Measurements from ENCODE around the gene HTR4. TPM values are rescaled to one million over a fixed set of nuclear protein-coding genes. Genes with fewer than 3 reads are reported as not detected.

Gene HTR4
- total RNA-seq, 4 donors from 2014 or later: 17.6 to 21.3 (median 19.9) TPM

GRCh38 chr5:148584103-148584502 lies 70.2 kb downstream of the HTR4 start:
- no peaks in the 10 kb centered on the region for H3K27me3 ChIP-seq
- H3K4me3 ChIP-seq: no peak overlapping the region
- no peak overlapping the region for H3K27ac ChIP-seq
- no peak for TF ChIP-seq CTCF (IDR thresholded peaks at IDR 0.05)
- no peak for TF ChIP-seq POLR2A (IDR thresholded peaks at IDR 0.05)
- no peak for TF ChIP-seq EP300 (IDR thresholded peaks at IDR 0.05; ENCODE audit: low read depth)
- TF ChIP-seq POLR2AphosphoS5 (IDR thresholded peaks at IDR 0.05): no peak
- in situ Hi-C loops (cut with MboI; ENCODE audit: low pct_ligation_motif_present in 1 of 4, low pct_unique_long_range_greater_than_20kb in 1 of 4, low sequenced_read_pairs in 3 of 4) (no loop called here), intact Hi-C loops (cut with DNase I; ENCODE audit: low total_unique reads) (no loop called here)
- H3K4me1 ChIP-seq: no peaks in the 10 kb centered on the region
- no peak for DNase-seq
- H3K9me3 ChIP-seq: no peaks in the 10 kb centered on the region
- no peaks in the 10 kb centered on the region for H3K36me3 ChIP-seq

GRCh38 chr5:148583421-148583965 lies 70.8 kb downstream of the HTR4 start:
- H3K4me1 ChIP-seq: no peaks in the 10 kb centered on the region
- TF ChIP-seq CTCF (IDR thresholded peaks at IDR 0.05): no peak
- no peak for TF ChIP-seq POLR2AphosphoS5 (IDR thresholded peaks at IDR 0.05)
- no peak for TF ChIP-seq EP300 (IDR thresholded peaks at IDR 0.05; ENCODE audit: low read depth)
- no peak for TF ChIP-seq POLR2A (IDR thresholded peaks at IDR 0.05)
- in situ Hi-C loops (cut with MboI; ENCODE audit: low pct_ligation_motif_present in 1 of 4, low pct_unique_long_range_greater_than_20kb in 1 of 4, low sequenced_read_pairs in 3 of 4): no loop called here
- 91 to 93% methylated on average over 2 of the region's 2 CpGs for WGBS, 2 donors (ENCODE audit: low coverage in 1 of 2)
- H3K27ac ChIP-seq: no peak overlapping the region
- H3K9me3 ChIP-seq: no peaks in the 10 kb centered on the region
- H3K4me3 ChIP-seq: no peak overlapping the region
- no peak for DNase-seq
- intact Hi-C loops (cut with DNase I; ENCODE audit: low total_unique reads): no loop called here
- no peaks in the 10 kb centered on the region for H3K27me3 ChIP-seq
- H3K36me3 ChIP-seq: no peaks in the 10 kb centered on the region

GRCh38 chr5:148574167-148574566 lies 80.2 kb downstream of the HTR4 start:
- Histone ChIP-seq H3K4me1 (peaks cover 0 to 7% (median 0%) of the 10 kb centered on the region in 4 donors), H3K27me3 (no peaks in the 10 kb centered on the region), H3K4me3 (no peak overlapping the region), H3K36me3 (no peaks in the 10 kb centered on the region), H3K9me3 (no peaks in the 10 kb centered on the region), H3K27ac (no peak overlapping the region)
- no peak for DNase-seq
- in situ Hi-C loops (cut with MboI; ENCODE audit: low pct_ligation_motif_present in 1 of 4, low pct_unique_long_range_greater_than_20kb in 1 of 4, low sequenced_read_pairs in 3 of 4) (no loop called here), intact Hi-C loops (cut with DNase I; ENCODE audit: low total_unique reads) (no loop called here)
- TF ChIP-seq CTCF (IDR thresholded peaks at IDR 0.05): no peak
- no peak for TF ChIP-seq POLR2AphosphoS5 (IDR thresholded peaks at IDR 0.05)
- 79 to 86% methylated on average over 4 of the region's 4 CpGs for WGBS, 2 donors (ENCODE audit: low coverage in 1 of 2)

GRCh38 chr5:148573374-148573773 lies 81.0 kb downstream of the HTR4 start:
- peaks cover 0 to 7% (median 0%) of the 10 kb centered on the region in 4 donors for H3K4me1 ChIP-seq
- no peaks in the 10 kb centered on the region for H3K27me3 ChIP-seq
- DNase-seq: no peak
- no peaks in the 10 kb centered on the region for H3K36me3 ChIP-seq
- in situ Hi-C loops (cut with MboI; ENCODE audit: low pct_ligation_motif_present in 1 of 4, low pct_unique_long_range_greater_than_20kb in 1 of 4, low sequenced_read_pairs in 3 of 4): no loop called here
- 70 to 100% methylated on average over 1 of the region's 1 CpG for WGBS, 2 donors (ENCODE audit: low coverage in 1 of 2)
- H3K27ac ChIP-seq: no peak overlapping the region
- no peaks in the 10 kb centered on the region for H3K9me3 ChIP-seq
- intact Hi-C loops (cut with DNase I; ENCODE audit: low total_unique reads): no loop called here
- TF ChIP-seq POLR2A (IDR thresholded peaks at IDR 0.05) (no peak), EP300 (IDR thresholded peaks at IDR 0.05; ENCODE audit: low read depth) (no peak), CTCF (IDR thresholded peaks at IDR 0.05) (no peak), POLR2AphosphoS5 (IDR thresholded peaks at IDR 0.05) (no peak)
- H3K4me3 ChIP-seq: no peak overlapping the region
